ENCODE results near the gene KCNIP1.

KCNIP1 gene

DNA sequence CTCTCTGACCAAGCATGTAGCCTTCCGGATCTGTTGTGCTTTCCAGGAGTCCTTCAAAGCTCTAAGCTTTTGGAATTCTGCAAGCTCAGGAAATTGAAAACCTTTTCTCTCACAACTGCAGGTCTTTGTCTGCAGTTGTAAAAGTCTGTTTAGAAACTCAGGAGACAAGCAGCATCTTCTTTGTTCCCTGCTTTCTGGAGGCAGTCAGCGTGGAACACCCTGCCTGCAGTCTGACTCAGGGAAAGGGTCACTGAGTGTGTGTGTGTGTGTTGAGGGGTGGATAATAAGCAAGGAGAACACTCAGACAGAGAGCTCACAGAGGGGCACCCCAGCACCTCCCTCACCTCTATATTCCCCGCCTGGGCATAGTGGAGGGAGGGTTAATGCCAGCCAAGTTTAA is 29.1 kb downstream of the KCNIP1 start:
- Histone ChIP-seq H3K9me3 (ENCODE audit: insufficient read depth, low read length) (no peaks in the 10 kb centered on the region), H3K27ac (ENCODE audit: low read depth, low read length) (no peak overlapping the region), H3K9ac (ENCODE audit: low read length) (no peak overlapping the region), H3K4me3 (ENCODE audit: insufficient read depth, low read length, poor library complexity, severe bottlenecking) (no peak overlapping the region), H3K9me2 (replicated peaks; ENCODE audit: insufficient read depth, low read length) (no peaks in the 10 kb centered on the region), H4K20me1 (ENCODE audit: low read depth, low read length) (no peaks in the 10 kb centered on the region), H3F3A (ENCODE audit: insufficient read depth) (no peaks in the 10 kb centered on the region), H3K27me3 (ENCODE audit: low read length) (no peaks in the 10 kb centered on the region), H2AFZ (ENCODE audit: low read depth, low read length, severe bottlenecking) (no peak overlapping the region), H3K4me2 (ENCODE audit: low read depth, low read length, poor library complexity, severe bottlenecking) (no peak overlapping the region), H3K36me3 (ENCODE audit: low read length) (no peaks in the 10 kb centered on the region), H3K79me2 (ENCODE audit: insufficient read depth, low read length) (no peaks in the 10 kb centered on the region)
- no peak for TF ChIP-seq CTCF (IDR thresholded peaks at IDR 0.05; ENCODE audit: insufficient read depth, low read length, poor library complexity, severe bottlenecking)
- TF ChIP-seq EZH2phosphoT487 (conservative IDR thresholded peaks at IDR 0.05; ENCODE audit: low read length): no peak

- H3K27ac ChIP-seq (ENCODE audit: low read depth, low read length): no peak overlapping the region
- H3K9me2 ChIP-seq (replicated peaks; ENCODE audit: insufficient read depth, low read length): no peaks in the 10 kb centered on the region
- H3K79me2 ChIP-seq (ENCODE audit: insufficient read depth, low read length): no peaks in the 10 kb centered on the region
- no peak overlapping the region for H3K4me2 ChIP-seq (ENCODE audit: low read depth, low read length, poor library complexity, severe bottlenecking)
- H3F3A ChIP-seq (ENCODE audit: insufficient read depth): no peaks in the 10 kb centered on the region
- H4K20me1 ChIP-seq (ENCODE audit: low read depth, low read length): no peaks in the 10 kb centered on the region
- no peaks in the 10 kb centered on the region for H3K36me3 ChIP-seq (ENCODE audit: low read length)
- no peaks in the 10 kb centered on the region for H3K27me3 ChIP-seq (ENCODE audit: low read length)
- no peak overlapping the region for H2AFZ ChIP-seq (ENCODE audit: low read depth, low read length, severe bottlenecking)
- H3K9me3 ChIP-seq (ENCODE audit: insufficient read depth, low read length): no peaks in the 10 kb centered on the region
- no peak overlapping the region for H3K9ac ChIP-seq (ENCODE audit: low read length)
- H3K4me3 ChIP-seq (ENCODE audit: insufficient read depth, low read length, poor library complexity, severe bottlenecking): no peak overlapping the region
- no peak for TF ChIP-seq EZH2phosphoT487 (conservative IDR thresholded peaks at IDR 0.05; ENCODE audit: low read length)
- TF ChIP-seq CTCF (IDR thresholded peaks at IDR 0.05; ENCODE audit: insufficient read depth, low read length, poor library complexity, severe bottlenecking): no peak
Observed at GRCh38 chr5:170533383-170533782, 29.6 kb downstream of the KCNIP1 start.

GRCh38 chr5:170534177-170534576 is 30.4 kb downstream of the KCNIP1 start:
- H3K4me3 ChIP-seq (ENCODE audit: insufficient read depth, low read length, poor library complexity, severe bottlenecking): no peak overlapping the region
- no peaks in the 10 kb centered on the region for H3K27me3 ChIP-seq (ENCODE audit: low read length)
- no peaks in the 10 kb centered on the region for H3F3A ChIP-seq (ENCODE audit: insufficient read depth)
- no peaks in the 10 kb centered on the region for H4K20me1 ChIP-seq (ENCODE audit: low read depth, low read length)
- no peaks in the 10 kb centered on the region for H3K79me2 ChIP-seq (ENCODE audit: insufficient read depth, low read length)
- H3K4me2 ChIP-seq (ENCODE audit: low read depth, low read length, poor library complexity, severe bottlenecking): no peak overlapping the region
- H3K9me2 ChIP-seq (replicated peaks; ENCODE audit: insufficient read depth, low read length): no peaks in the 10 kb centered on the region
- no peaks in the 10 kb centered on the region for H3K36me3 ChIP-seq (ENCODE audit: low read length)
- TF ChIP-seq EZH2phosphoT487 (conservative IDR thresholded peaks at IDR 0.05; ENCODE audit: low read length) (no peak), CTCF (IDR thresholded peaks at IDR 0.05; ENCODE audit: insufficient read depth, low read length, poor library complexity, severe bottlenecking) (no peak)
- H3K27ac ChIP-seq (ENCODE audit: low read depth, low read length): no peak overlapping the region
- H3K9me3 ChIP-seq (ENCODE audit: insufficient read depth, low read length): no peaks in the 10 kb centered on the region
- no peak overlapping the region for H2AFZ ChIP-seq (ENCODE audit: low read depth, low read length, severe bottlenecking)
- H3K9ac ChIP-seq (ENCODE audit: low read length): no peak overlapping the region

Data from SU-DHL-6 (cell line).